Measurements from ENCODE around the gene COL3A1. TPM values are rescaled to one million over a fixed set of nuclear protein-coding genes. Genes with fewer than 3 reads are reported as not detected.

COL3A1 gene
- total RNA-seq, 1 experiment from 2014 or later = not detected

- H3K79me2 ChIP-seq (ENCODE audit: low read depth) = no peaks in the 10 kb centered on the region
Observed at GRCh38 chr2:188978291-188979081, 4.3 kb downstream of the COL3A1 start.

GRCh38 chr2:188979187-188980114 is 5.3 kb downstream of the COL3A1 start:
- H3K4me1 ChIP-seq (replicated peaks; ENCODE audit: insufficient read depth) = no peaks in the 10 kb centered on the region
- no peaks in the 10 kb centered on the region for H4K20me1 ChIP-seq (ENCODE audit: insufficient read depth)
- no peaks in the 10 kb centered on the region for H3K9me2 ChIP-seq (ENCODE audit: insufficient read depth)
- no peak overlapping the region for H3K4me2 ChIP-seq
- DNase-seq = no peak
- no peaks in the 10 kb centered on the region for H3K79me2 ChIP-seq (ENCODE audit: low read depth)
- H3K27ac ChIP-seq = no peak overlapping the region
- H3K4me3 ChIP-seq = no peak overlapping the region
- H2AFZ ChIP-seq = no peak overlapping the region
- H3K9me3 ChIP-seq (ENCODE audit: insufficient read depth, low read depth) = no peaks in the 10 kb centered on the region
- POLR2A ChIA-PET (ENCODE audit: unreplicated experiment) = no interaction called here
- intact Hi-C loops (cut with micrococcal nuclease; ENCODE audit: unreplicated experiment) = no loop called here
- TF ChIP-seq CTCF (conservative IDR thresholded peaks at IDR 0.05) (no peak), EZH2 (IDR thresholded peaks at IDR 0.05; ENCODE audit: low read depth) (no peak)
- H3K27me3 ChIP-seq (ENCODE audit: insufficient read depth, low read depth) = no peaks in the 10 kb centered on the region
- CTCF ChIA-PET = interaction anchor here (1.0 kb wide), 1 partner anchor 453 kb away, joined by 5 read pairs; no protein-coding TSS in a partner anchor
- no peaks in the 10 kb centered on the region for H3K36me3 ChIP-seq (ENCODE audit: low read depth)
- no peaks in the 10 kb centered on the region for H3F3A ChIP-seq (ENCODE audit: insufficient read depth, low read depth)
- no TSS peak for BruUV-seq (replicated peaks)

More at GRCh38 chr2:188978291-188979081, 4.3 kb downstream of the COL3A1 start:
- intact Hi-C loops (cut with micrococcal nuclease; ENCODE audit: unreplicated experiment) = no loop called here
- TF ChIP-seq CTCF (conservative IDR thresholded peaks at IDR 0.05) (no peak), EZH2 (IDR thresholded peaks at IDR 0.05; ENCODE audit: low read depth) (no peak)
- CTCF ChIA-PET = interaction anchor here (1.0 kb wide), 1 partner anchor 452 kb away, joined by 5 read pairs; no protein-coding TSS in a partner anchor
- POLR2A ChIA-PET (ENCODE audit: unreplicated experiment) = no interaction called here
- no peak for DNase-seq
- no peaks in the 10 kb centered on the region for H3K9me3 ChIP-seq (ENCODE audit: insufficient read depth, low read depth)
- H3K4me2 ChIP-seq = no peak overlapping the region
- no peaks in the 10 kb centered on the region for H3K27me3 ChIP-seq (ENCODE audit: insufficient read depth, low read depth)
- no peak overlapping the region for H3K4me3 ChIP-seq
- no peaks in the 10 kb centered on the region for H3K9me2 ChIP-seq (ENCODE audit: insufficient read depth)
- H4K20me1 ChIP-seq (ENCODE audit: insufficient read depth) = no peaks in the 10 kb centered on the region
- no TSS peak for BruUV-seq (replicated peaks)
- no peaks in the 10 kb centered on the region for H3K36me3 ChIP-seq (ENCODE audit: low read depth)
- no peak overlapping the region for H3K27ac ChIP-seq
- no peaks in the 10 kb centered on the region for H3F3A ChIP-seq (ENCODE audit: insufficient read depth, low read depth)
- no peak overlapping the region for H2AFZ ChIP-seq
- H3K4me1 ChIP-seq (replicated peaks; ENCODE audit: insufficient read depth) = no peaks in the 10 kb centered on the region

- intact Hi-C loops (cut with micrococcal nuclease; ENCODE audit: unreplicated experiment) = no loop called here
- CTCF ChIA-PET = interaction anchor here (1.0 kb wide), 1 partner anchor 459 kb away, joined by 3 read pairs; no protein-coding TSS in a partner anchor
Observed at GRCh38 chr2:188983427-188984064, 9.4 kb downstream of the COL3A1 start.

More at GRCh38 chr2:188983427-188984064, 9.4 kb downstream of the COL3A1 start:
- Histone ChIP-seq H4K20me1 (ENCODE audit: insufficient read depth) (no peaks in the 10 kb centered on the region), H2AFZ (no peak overlapping the region), H3K4me3 (no peak overlapping the region), H3K4me2 (no peak overlapping the region), H3K79me2 (ENCODE audit: low read depth) (no peaks in the 10 kb centered on the region), H3K27me3 (ENCODE audit: insufficient read depth, low read depth) (no peaks in the 10 kb centered on the region), H3F3A (ENCODE audit: insufficient read depth, low read depth) (no peaks in the 10 kb centered on the region), H3K9me2 (ENCODE audit: insufficient read depth) (no peaks in the 10 kb centered on the region), H3K36me3 (ENCODE audit: low read depth) (no peaks in the 10 kb centered on the region), H3K27ac (no peak overlapping the region), H3K9me3 (ENCODE audit: insufficient read depth, low read depth) (no peaks in the 10 kb centered on the region), H3K4me1 (replicated peaks; ENCODE audit: insufficient read depth) (no peaks in the 10 kb centered on the region)
- POLR2A ChIA-PET (ENCODE audit: unreplicated experiment) = interaction anchor here (0.7 kb wide), 1 partner anchor 9 kb away, joined by 3 read pairs; the partner anchor contains the start of gene COL3A1
- DNase-seq = no peak
- TF ChIP-seq EZH2 (IDR thresholded peaks at IDR 0.05; ENCODE audit: low read depth) (no peak), CTCF (conservative IDR thresholded peaks at IDR 0.05) (no peak)
- no TSS peak for BruUV-seq (replicated peaks)
